Neural cell (in vitro differentiated cells): ENCODE results near the gene TCF23. TPM values are rescaled to one million over a fixed set of nuclear protein-coding genes. Genes with fewer than 3 reads are reported as not detected.
"Not testable (repeated sequence)": the region's sequence is repeated elsewhere in the genome, so short reads cannot be mapped to it uniquely, and the experiment has no call there.

Source experiments
- H2AFZ ChIP-seq: fragments of 200-600, 300-800 bp; sonication (generic), shearing (Covaris generic); 2 replicates; pipeline ENCODE4 v1.6.0; 2014; ENCODE audit warnings: low read depth, mild to moderate bottlenecking, antibody characterized with exemption, low read length, moderate library complexity
- H3F3A ChIP-seq: fragments of 200-600 bp; shearing (Covaris generic); 2 replicates; pipeline ENCODE4 v1.6.1; 2016; ENCODE audit warnings: mild to moderate bottlenecking, moderate library complexity, mixed read lengths, antibody characterized with exemption, low read length; ENCODE audit not compliant: insufficient read depth, poor library complexity, severe bottlenecking
- H3K27ac ChIP-seq: fragments of 200-600, 300-800 bp; sonication (generic), shearing (Covaris generic); 2 replicates; pipeline ENCODE4 v1.5.1; 2014; ENCODE audit warnings: mild to moderate bottlenecking, low read length, moderate library complexity
- H3K27me3 ChIP-seq: fragments of 300-800, 200-600 bp; sonication (generic), shearing (Covaris generic); 2 replicates; pipeline ENCODE4 v1.6.0; 2014; ENCODE audit warnings: mild to moderate bottlenecking, low read depth, low read length, moderate library complexity; ENCODE audit not compliant: insufficient read depth
- H3K36me3 ChIP-seq: fragments of 300-800, 200-600 bp; sonication (generic), shearing (Covaris generic); 2 replicates; pipeline ENCODE4 v1.5.1; 2014; ENCODE audit warnings: mild to moderate bottlenecking, antibody characterized with exemption, low read length, moderate library complexity; ENCODE audit not compliant: insufficient read depth
- H3K4me2 ChIP-seq: fragments of 300-800, 200-600 bp; sonication (generic), shearing (Covaris generic); 2 replicates; pipeline ENCODE4 v1.6.0; 2014; ENCODE audit warnings: mild to moderate bottlenecking, low read length
- H3K4me3 ChIP-seq: fragments of 300-800, 200-600 bp; sonication (generic), shearing (Covaris generic); 2 replicates; pipeline ENCODE4 v1.5.1; 2014; ENCODE audit warnings: mild to moderate bottlenecking, low read length, moderate library complexity
- H3K79me2 ChIP-seq: fragments of 200-600 bp; shearing (Covaris generic); replicated peaks from 2 replicates; pipeline ENCODE4 v1.6.0; 2014; ENCODE audit warnings: mild to moderate bottlenecking, low read length, moderate library complexity; ENCODE audit not compliant: insufficient read depth
- H3K9ac ChIP-seq: fragments of 300-800, 200-600 bp; sonication (generic), shearing (Covaris generic); 2 replicates; pipeline ENCODE4 v1.6.1; 2016; ENCODE audit warnings: mild to moderate bottlenecking, low read length, mixed read lengths
- H3K9me2 ChIP-seq: fragments of 200-600 bp; shearing (Covaris generic); 2 replicates; pipeline ENCODE4 v1.6.1; 2016; ENCODE audit warnings: mild to moderate bottlenecking, low read length, mixed read lengths; ENCODE audit not compliant: insufficient read depth
- H3K9me3 ChIP-seq: fragments of 200-600, 300-800 bp; sonication (generic), shearing (Covaris generic); 2 replicates; pipeline ENCODE4 v1.6.1; 2016; ENCODE audit warnings: mild to moderate bottlenecking, mixed run types, low read length, moderate library complexity, mixed read lengths
- H4K20me1 ChIP-seq: fragments of 200-600 bp; shearing (Covaris generic); 2 replicates; pipeline ENCODE4 v1.6.1; 2016; ENCODE audit warnings: mild to moderate bottlenecking, mixed run types; ENCODE audit not compliant: insufficient read depth
- CTCF ChIP-seq: fragments of 450-650 bp; IDR thresholded peaks from 2 replicates; pipeline ENCODE4 v1.5.1; 2014; ENCODE audit warnings: antibody characterized with exemption, mild to moderate bottlenecking, moderate library complexity; ENCODE audit not compliant: poor library complexity, severe bottlenecking
- EP300 ChIP-seq: fragments of 450-650 bp; conservative IDR thresholded peaks from 2 replicates; pipeline ENCODE4 v1.6.1; 2014; ENCODE audit warnings: antibody characterized with exemption, mild to moderate bottlenecking, moderate library complexity; ENCODE audit not compliant: poor library complexity, severe bottlenecking
- EZH2 ChIP-seq: fragments of 200-600, 300-800 bp; shearing (Covaris generic), sonication (generic); IDR thresholded peaks from 2 replicates; pipeline ENCODE4 v1.6.1; 2014; ENCODE audit warnings: antibody characterized with exemption, low read length, borderline replicate concordance, mild to moderate bottlenecking; ENCODE audit not compliant: insufficient read depth, poor library complexity, severe bottlenecking
- MXI1 ChIP-seq: fragments of 450-650 bp; conservative IDR thresholded peaks from 2 replicates; pipeline ENCODE4 v1.6.1; 2014; ENCODE audit warnings: antibody characterized with exemption, mild to moderate bottlenecking; ENCODE audit not compliant: poor library complexity, severe bottlenecking
- POLR2AphosphoS5 ChIP-seq: IDR thresholded peaks from 2 replicates; pipeline ENCODE4 v1.6.1; 2012
- RAD21 ChIP-seq: fragments of 450-650 bp; conservative IDR thresholded peaks from 2 replicates; pipeline ENCODE4 v1.6.1; 2014; ENCODE audit warnings: antibody characterized with exemption, mild to moderate bottlenecking, moderate library complexity
- REST ChIP-seq: IDR thresholded peaks from 2 replicates; pipeline ENCODE4 v1.6.1; 2012; ENCODE audit warnings: borderline replicate concordance
- SMC3 ChIP-seq: fragments of 450-650 bp; conservative IDR thresholded peaks from 2 replicates; pipeline ENCODE4 v1.6.1; 2014; ENCODE audit warnings: antibody characterized with exemption, mild to moderate bottlenecking, moderate library complexity; ENCODE audit not compliant: poor library complexity
- TAF1 ChIP-seq: IDR thresholded peaks from 2 replicates; pipeline ENCODE4 v1.6.1; 2012; ENCODE audit warnings: low read depth
- polyA plus RNA-seq: library from polyadenylated mRNA; depleted of rRNA; stranded (reverse); fragments of >200 nt; gene quantifications from 2 replicates; pipeline ENCODE4 v1.2.3, GENCODE V29; 2014

TCF23 gene
- polyA plus RNA-seq, 1 donor from 2014 or later = not detected

- peak overlapping the region; percentile 83 for H3K4me3 ChIP-seq
- H3K79me2 ChIP-seq = no peaks in the 10 kb centered on the region
- no peaks in the 10 kb centered on the region for H3K9me2 ChIP-seq
- no peaks in the 10 kb centered on the region for H4K20me1 ChIP-seq
- peak overlapping the region; percentile 60 for H2AFZ ChIP-seq
- TF ChIP-seq MXI1 (no peak), EZH2 (no peak), RAD21 (no peak), EP300 (no peak), TAF1 (no peak), REST (no peak), SMC3 (no peak), CTCF (no peak), POLR2AphosphoS5 (no peak)
- peaks cover 23% of the 10 kb centered on the region for H3K27me3 ChIP-seq
- no peaks in the 10 kb centered on the region for H3K9me3 ChIP-seq
- H3K9ac ChIP-seq = peak overlapping the region; percentile 60
- no peaks in the 10 kb centered on the region for H3F3A ChIP-seq
- no peak overlapping the region for H3K27ac ChIP-seq
- H3K36me3 ChIP-seq = no peaks in the 10 kb centered on the region
- peak overlapping the region; percentile 65 for H3K4me2 ChIP-seq
Measured at GRCh38 chr2:27117995-27118524, 30.7 kb upstream of the TCF23 start.

GRCh38 chr2:27118525-27119329 lies 30.1 kb upstream of the TCF23 start, which contains the start of gene CGREF1:
Gene CGREF1, minus strand, starts transcription at chr2:27119128. Its CDS starts 14,762 bp downstream, at chr2:27104366.
- no peaks in the 10 kb centered on the region for H3F3A ChIP-seq
- peak within 1 kb of the TSS; percentile 83 for H3K4me3 ChIP-seq
- H3K79me2 ChIP-seq = no peaks in the 10 kb centered on the region
- H3K9me2 ChIP-seq = no peaks in the 10 kb centered on the region
- H3K27me3 ChIP-seq = peaks cover 25% of the 10 kb centered on the region
- peak within 1 kb of the TSS; percentile 60 for H3K9ac ChIP-seq
- peak within 1 kb of the TSS; percentile 60 for H2AFZ ChIP-seq
- H3K27ac ChIP-seq = no peak within 1 kb of the TSS
- H4K20me1 ChIP-seq = no peaks in the 10 kb centered on the region
- TF ChIP-seq EZH2 (no peak), CTCF (no peak), POLR2AphosphoS5 (peak; percentile 53), SMC3 (no peak), EP300 (no peak), RAD21 (no peak), TAF1 (no peak), MXI1 (peak; percentile 90), REST (peak; percentile 57)
- no peaks in the 10 kb centered on the region for H3K36me3 ChIP-seq
- no peaks in the 10 kb centered on the region for H3K9me3 ChIP-seq
- peak within 1 kb of the TSS; percentile 65 for H3K4me2 ChIP-seq

- H3K9me3 ChIP-seq, H3F3A ChIP-seq, H3K27ac ChIP-seq, H3K4me2 ChIP-seq, H3K79me2 ChIP-seq, H3K36me3 ChIP-seq, H4K20me1 ChIP-seq, H3K9me2 ChIP-seq, H2AFZ ChIP-seq: not testable (repeated sequence)
- peaks cover 29% of the 10 kb centered on the region for H3K27me3 ChIP-seq
- peak overlapping the region; percentile 68 for H3K4me3 ChIP-seq
- peak overlapping the region; percentile 60 for H3K9ac ChIP-seq
Measured at GRCh38 chr2:27119330-27119670, 29.5 kb upstream of the TCF23 start.
